ENCODE measurements around the gene JAZF1.
"Not testable (repeated sequence)": the region's sequence is repeated elsewhere in the genome, so short reads cannot be mapped to it uniquely, and the experiment has no call there.

The JAZF1 gene

DNA sequence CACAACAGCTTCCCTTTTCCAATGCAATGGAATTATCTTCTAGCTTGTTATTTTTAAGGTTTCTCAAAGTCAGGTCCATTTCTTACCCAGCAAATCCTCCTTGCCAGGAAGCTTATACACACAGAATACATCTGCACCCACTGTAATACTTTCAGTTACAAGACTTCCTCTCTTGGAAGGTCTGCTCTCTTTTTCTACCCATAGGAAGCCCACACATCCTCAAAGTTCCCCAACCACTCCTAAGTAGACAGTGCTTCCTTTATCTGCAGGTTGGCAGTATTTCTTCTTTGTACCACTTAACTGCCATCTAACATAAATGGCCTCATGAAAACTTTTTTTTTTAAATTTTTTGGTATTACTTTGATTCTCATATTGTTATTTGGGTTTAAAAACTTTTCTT, 285.0 kb downstream of the JAZF1 start:
- no peak for DNase-seq

DNA sequence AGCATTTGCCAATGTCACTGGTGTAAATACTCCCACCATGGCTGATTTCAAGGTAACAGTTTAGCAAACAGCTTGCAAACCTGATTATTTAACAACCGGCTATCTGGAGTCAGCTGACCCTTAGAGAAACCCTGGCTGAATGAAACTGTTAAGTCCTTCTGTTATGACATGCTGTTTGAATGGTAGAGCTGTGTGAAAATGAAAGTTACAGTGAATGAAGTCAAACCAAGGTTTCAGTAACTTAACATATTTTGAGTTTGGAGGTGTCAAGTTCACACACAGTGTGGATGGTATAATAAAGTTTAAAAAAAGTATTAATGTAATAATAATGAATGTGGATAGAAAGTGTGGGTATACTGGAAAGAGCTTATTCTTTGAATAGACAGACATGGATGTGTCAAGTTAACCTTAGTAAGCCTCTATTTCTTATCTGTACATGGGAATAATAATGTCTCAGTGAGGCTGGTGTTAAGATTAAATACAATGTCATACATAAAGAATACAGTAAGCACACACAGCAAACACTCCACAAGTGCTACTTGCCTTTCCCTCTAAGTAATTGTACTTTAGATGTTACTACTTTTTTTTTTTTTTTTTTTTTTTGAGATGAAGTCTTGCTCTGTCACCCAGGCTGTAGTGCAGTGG, 290.3 kb downstream of the JAZF1 start:
- no peak for DNase-seq

DNA sequence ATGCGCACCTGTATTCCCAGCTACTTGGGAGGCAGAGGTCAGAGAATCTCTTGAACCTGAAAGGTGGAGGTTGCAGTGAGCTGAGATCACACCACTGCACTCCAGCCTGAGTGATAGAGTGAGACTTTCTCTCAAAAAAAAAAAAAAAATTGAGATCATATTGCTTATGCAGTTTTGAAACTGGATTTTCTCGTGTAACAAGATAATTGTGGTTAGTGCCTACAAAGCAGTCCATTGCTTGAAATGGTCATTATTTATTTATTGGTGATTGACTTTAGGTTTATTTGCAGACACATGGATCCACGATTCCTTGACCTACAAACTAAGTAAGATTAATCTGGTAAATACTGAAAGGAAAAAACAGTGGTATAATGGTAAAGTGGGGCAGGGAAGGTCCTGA, 290.8 kb downstream of the JAZF1 start:
- DNase-seq: no peak

DNA sequence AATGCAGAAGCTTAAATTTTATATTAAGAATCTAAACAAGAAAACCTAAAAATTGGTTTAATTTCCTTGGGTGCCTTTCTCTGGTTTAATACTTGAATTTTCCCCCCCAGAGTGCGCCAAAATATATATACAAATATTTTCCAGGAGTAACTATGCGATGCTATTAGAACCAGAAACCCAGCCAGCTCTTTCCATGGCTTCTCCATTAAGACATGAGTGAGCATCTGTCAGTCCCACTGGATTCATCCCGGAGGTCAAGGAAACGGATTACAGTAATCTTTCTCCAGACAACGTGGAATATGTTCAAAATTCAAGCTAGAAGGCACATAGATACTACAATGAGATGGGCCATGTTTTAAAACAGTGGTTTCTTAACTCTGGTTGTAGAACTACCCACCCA, 291.9 kb downstream of the JAZF1 start:
- DNase-seq: no peak

DNA sequence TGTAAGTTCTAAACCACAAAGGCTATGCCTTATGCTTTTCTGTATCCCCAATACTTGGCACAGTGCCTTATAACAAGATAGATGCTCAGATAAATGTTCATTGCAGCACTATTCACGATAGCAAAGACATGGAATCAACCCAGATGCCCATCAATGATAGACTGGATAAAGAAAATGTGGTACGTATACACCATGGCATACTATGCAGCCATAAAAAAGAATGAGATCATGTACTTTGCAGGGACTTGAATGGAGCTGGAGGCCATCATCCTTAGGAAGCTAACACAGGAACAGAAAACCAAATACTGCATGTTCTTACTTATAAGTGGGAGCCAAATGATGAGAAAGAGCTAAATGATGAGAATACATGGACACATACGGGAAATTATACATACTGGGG, 293.9 kb downstream of the JAZF1 start:
- DNase-seq: not testable (repeated sequence)

DNA sequence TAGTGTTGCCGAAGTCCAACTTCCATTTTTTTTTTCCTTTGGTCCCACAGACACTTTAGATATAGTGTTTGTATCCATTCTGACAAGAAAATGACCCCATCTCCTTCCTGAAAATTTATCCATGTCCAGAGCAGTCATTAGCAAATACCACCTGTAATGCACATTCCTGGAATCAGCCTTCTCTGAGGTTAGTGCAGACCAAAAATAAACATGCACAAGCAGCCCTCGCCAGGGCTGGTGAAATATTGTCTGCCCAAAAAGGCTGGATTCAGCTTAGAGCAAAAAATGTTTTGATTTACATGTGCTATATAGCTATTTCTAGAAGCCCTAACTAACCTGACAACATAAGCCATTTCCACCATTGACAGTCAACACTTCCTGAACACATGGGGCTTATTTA, 294.9 kb downstream of the JAZF1 start:
- DNase-seq: no peak

DNA sequence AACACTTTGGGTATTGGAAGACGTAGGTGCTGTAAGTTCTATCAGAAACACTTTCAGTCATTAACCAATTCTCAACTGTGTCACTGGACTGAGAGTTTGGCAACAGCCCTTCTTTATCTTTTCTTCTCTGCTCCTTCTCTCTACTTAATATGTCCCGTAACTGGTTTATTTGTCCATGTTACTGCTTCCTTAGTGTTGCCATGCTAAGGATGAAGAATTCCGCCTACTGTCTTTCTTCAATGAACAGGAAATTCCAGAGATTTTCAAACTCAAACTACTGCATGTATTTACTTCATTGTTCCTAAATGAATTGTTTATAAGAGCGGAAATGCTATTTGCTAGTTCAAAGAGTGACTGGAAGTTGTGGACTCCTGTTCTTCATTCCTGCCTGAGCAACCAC, 296.9 kb downstream of the JAZF1 start:
- DNase-seq: no peak

DNA sequence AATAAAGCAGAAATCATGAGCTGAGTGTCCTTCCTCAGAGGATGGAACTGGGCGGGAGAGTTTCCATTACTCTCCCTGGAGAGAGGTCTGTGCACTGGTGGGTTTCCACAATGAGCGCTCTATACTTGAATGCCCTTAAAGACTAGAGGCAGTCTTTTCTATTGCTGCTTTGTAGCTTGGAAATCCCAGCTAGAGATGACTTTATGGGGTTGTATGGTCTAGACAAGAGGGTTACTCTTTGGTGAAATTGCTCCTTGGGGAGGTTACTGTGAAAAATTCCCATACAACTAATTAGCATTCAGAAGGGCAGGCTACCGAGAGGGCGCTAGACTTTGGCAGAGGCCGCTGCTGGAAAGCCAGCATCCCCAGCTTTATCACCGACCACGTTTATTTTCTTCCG, 303.8 kb downstream of the JAZF1 start:
- no peak for DNase-seq

DNA sequence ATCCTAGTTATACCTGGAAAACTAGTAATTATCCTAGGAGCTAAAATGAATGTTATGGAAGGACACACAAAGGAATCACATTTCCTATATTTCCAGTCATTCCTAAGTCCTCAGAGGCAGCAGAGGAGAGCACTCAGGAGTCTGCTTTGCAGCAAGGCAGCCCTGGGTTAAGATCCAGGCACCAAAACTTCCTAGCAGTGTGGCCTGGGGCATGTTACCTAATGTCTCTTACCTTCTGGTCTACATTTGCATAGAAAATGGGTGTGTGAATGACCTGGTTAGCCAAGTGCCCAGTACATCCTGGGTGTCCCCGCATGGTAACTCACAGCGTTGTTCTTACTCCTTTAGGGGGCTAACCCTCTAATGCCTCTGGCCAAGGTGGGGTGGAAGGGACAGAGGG, 304.8 kb downstream of the JAZF1 start:
- no peak for DNase-seq

DNA sequence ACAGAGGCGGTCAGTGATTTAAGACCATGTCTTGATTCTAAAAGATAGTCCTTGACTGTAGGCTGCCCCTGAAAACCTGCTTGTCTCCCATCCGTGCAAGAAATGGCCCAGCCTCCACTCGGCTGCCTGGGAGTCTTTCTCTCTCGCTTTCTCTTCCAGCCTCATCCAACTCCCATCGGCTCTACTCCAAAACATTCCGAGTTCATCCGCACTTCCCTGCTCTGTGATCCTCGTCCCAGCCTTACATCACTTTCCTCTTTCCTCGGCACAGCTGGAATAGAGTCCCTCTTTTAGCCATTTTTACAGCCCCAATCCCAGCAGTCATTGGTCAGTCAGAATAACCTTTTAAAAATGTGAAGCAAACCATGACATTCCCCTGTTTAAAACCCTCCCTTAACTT, 305.5 kb downstream of the JAZF1 start:
- DNase-seq: no peak

DNA sequence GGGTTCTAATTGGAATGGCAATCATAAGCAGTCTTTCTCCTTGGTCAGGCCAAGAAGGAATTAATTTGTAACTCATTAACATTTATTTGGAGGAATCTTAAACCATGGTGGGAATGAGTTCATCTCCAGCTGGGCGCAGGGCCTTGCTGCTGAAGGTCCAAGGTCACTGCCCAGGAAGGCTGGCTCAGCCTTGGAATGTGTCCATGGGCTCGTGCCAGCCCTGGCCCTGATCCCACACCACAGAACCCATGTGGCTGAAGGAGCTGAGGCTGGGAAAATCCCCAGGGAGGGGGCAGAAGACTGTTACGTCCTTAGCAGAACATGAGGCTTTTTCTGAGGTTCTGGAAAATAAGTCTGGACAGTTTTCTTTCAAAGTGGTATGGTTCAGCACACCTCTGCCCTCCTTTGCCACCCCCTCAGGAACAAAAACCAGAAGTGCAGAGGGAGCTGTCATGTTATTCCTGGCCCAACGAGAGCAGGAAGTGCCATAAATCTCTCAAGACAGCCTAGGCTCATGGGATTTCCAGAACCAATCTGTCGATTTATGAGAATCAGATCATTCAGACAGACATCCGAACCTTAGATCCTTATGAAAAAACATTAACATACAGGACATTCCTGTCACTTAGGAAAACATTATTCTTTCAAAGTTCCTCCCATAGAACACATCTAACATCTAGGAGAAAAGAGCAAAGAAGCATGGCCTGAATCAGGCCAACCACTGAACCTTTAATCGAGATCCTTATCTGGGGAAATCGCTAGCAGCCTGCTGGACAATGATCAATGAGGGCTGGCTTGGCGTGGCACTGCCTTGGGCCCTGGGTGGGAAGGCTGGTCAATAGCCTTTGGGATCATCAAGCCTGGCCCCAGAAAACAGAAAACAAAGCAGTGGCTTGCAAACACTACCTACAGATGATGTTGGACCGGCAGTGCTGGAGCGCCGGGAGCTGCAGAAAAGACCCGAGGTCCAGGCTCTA, 306.3 kb downstream of the JAZF1 start:
- peak; percentile 97 for DNase-seq

DNA sequence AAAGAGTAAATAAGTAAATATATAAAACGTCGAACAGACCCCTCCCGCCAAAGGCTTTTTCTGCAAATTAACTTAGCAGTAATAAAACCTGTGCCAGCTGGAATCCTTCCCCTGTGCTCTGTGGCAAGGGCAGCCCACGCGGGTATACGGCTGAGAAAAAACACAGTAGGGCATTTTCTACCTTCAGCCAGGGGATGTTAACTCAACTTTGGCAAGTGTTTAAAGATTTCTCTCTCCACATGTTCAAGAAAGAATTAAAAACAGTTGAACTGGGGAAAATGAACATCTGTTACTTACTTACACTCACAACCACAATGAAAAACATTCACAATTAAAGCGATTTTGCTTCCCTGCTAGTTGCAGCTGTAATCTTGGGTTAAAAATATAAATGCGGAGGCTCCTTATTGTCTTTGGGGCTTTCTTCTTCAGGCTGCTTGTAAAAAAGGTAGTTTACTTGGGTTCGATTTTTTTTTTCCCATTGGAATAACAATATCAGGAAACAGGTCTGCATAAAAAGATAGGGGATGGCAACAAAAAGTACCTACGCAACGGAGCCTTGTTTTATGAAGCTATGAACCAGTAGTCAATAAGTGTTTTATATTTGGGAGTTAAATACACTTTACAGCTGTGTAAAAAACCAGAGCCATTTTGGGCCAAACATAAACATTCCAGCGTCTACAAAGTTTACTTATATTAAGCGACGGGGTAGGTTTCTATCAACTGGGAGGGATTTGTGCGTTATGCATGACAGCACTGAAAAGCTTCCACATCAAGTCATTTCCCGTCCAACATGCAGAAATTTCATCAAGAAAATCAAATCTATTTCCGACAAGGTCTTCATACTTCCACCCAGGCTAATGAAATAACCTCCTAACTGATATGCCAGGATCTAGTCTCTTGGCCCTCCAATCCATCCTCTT, 308.0 kb downstream of the JAZF1 start:
- DNase-seq: peak; percentile 12

DNA sequence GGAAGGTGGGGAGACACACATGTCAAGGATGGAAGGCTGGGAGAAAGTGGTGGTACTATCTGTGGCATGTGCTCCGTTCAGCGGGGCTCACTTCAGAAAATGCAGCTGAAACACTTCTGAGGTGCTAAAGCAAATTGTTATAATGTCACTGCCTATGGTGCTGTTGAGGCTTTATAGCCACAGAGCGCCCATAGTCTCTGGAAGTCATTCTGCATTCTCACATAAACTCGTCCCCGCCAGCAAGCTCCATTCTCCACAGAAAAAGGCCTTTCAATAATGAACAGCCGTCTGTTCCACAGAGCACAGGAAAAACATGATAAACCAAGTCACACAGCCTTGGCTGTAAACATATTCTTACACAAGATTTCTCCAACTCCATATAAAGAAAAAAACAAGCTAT, 308.7 kb downstream of the JAZF1 start:
- DNase-seq: no peak

DNA sequence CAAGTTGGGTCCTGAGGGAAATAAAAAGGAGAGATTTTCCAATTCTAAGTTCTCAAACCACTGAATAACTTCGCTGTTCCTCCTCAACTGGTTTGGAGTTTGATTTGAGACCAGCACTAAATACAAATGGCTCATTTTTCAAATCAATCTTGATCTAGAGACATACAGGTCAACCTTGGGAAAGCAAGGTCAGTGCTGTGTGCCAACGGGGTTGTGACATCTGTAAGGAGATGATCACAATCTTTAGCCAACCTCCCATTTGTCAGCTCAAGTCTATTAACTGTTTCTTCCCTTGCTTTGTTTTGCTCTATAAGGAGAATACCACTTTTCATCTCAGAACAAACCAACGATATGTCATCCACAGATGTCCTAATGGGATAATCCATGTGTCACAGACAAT, 309.5 kb downstream of the JAZF1 start:
- no peak for DNase-seq

DNA sequence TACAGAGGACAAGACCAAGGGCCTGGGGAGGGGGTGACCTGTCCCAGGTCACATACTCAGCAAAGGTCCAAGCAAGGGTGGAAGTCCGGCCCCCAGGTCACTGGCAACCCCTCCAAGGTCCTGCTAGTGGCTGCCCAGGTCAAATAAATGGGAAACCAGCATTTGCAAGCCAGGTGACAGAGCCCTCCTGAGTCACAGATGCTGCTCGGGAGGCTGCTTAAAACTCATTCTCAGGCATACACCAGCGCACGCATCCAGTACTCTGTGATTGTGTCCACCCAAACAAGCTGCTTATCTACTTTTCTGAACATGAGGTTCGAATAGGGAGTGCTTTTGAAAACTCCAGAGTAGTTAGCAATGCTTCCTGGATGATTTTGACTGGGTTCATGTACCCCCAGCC, 310.0 kb downstream of the JAZF1 start:
- no peak for DNase-seq

DNA sequence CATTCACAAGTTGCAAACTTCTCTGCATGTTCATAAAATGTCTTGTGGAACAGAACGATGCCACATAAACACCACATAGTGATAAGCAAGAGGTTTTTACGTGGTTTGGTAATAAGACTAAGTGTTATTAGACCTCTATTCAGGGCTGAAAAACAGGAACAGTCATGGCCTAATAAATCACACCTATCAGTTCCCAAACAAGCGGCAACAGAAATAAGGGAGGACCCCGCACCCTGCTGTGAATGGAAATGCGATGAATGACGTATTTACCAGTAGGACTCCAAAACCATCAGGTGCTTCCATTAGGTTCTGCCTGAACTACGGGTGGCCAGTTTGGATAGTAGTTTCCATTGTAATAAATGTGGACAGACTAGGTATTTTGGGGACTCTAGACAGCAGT, 311.5 kb downstream of the JAZF1 start:
- DNase-seq: no peak

DNA sequence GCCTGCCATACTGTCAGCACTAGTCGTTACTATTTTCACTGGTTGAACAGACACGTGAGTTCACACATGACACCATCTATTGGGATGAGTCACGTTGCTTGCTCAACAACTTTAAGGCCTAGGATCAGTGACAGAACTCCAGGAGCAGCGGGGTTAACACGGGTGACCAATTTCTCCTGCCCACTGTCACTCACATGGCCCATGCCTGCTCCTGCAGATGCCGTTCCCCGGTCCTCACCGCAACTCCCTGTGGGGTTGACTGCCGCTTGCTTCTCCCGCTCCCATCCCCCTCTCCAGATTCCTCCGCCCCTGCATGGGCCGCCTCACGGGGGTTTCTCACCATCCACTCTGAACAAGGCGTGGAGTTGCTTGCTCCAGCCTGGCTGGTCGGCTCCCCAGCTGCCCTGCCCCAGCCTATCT, 312.5 kb downstream of the JAZF1 start:
- no peak for DNase-seq

DNA sequence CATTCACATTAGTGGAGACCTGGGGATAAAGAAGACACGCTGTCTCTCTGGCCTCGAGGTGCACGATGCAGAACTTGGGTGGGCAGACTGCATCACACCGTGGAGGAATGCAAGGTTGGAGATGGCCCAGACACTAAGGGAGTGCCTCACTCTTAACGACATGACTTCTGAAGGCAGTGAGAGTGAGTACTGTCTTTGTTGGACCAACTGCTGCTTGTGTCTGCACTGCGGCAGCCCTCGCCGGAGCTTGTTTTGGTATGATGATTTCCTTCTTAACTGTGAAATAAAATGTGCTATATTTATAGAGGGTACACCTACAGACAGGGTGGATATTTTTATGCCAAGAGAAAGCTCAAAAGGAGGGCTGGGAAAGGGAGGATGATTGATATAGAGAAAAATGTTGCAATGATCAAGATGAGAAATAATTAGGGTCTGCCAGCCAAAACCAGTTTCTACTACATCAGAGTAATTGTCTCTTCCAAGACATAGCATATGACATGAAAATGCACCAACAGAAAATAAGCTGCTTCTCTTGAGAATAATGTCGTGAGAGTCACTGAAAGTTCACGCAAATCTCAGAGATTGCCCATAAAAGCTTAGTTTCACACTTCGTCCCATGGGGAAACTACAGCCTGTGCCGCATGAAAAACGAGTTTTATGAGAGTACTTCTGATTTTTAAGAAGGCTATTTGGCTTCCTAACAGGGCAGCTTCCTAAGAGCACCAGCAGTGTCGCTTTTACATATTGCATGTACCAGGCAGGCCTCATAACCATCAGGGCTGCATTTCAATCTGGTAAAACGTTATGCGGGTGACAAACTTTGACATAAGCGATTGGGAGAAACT, 313.5 kb downstream of the JAZF1 start:
- no peak for DNase-seq

DNA sequence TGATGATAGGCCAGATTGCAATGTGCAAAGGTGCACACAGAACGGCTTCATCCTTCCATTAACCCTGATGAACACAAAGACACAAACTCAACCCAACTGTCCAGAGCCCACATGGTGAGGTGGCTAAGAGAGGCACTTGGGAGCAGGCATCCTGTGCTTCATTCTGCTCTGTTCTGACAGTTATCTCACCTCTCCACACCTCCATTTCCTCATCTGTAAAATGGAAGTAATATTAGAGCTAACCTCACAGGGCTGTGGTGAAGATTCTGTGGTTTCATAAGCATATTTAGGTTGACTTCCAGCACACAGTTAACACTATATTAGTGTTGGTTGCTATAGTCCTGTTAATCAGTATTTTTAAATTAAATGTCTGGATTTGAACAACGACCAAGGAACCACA, 314.3 kb downstream of the JAZF1 start:
- DNase-seq: no peak

DNA sequence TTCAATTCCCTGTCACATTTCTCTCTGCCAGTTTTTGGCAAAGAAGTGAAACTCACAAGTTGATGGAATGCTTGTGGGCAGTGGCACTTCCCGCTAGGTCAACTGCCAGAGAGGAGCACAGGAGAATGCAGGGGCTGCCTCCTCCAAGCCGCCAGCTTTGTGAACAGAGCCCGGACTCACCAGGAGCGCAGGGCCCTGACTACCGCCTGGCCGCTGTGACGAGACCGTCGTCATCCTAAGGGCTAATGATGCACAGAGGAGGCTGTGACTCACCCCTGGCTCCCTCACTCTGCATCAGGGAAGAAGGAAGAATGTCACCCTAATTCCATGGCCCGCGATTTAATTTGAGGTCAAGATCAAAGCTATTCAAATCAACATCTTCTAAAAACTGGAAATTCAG, 316.7 kb downstream of the JAZF1 start:
- peak; percentile 75 for DNase-seq

DNA sequence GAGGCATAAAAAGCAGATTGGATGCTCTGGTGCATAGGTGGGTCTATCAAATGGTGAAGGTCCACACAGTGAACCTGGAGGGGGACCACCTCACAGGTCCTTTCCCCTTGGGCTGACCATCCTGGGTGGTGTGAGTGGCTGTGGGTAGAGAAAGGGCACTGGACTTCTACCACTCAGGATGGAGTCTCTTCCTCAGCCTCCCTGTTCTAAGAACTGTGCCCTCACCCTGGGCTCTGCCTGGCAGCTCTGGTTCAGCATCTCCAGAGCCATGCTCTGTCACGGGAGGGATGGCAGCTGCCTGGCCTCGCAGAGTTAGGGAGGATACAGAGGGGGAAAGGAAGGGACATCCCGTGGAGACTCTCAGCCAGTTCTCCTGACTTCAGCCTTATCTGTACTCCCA, 318.8 kb downstream of the JAZF1 start:
- DNase-seq: no peak

DNA sequence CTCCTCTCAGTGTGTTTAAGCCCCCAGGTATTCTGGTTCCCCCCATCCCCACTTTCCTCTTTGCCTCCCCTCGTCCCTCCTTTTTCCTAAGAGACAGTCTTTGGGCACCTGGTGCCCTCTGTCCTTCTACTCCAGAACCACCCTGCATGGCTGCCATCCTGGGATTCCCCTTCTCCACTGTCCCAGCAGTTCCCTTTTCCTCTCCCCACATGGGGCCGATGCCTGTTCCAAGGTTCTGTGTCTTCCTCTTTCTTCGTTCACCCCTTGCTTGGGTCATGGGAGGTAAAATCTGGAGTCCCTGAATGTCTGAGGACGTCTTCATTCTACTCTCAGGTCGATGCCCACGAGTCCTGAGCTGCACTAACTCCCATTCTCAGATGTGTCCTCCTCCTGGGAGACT, 319.8 kb downstream of the JAZF1 start:
- DNase-seq: no peak

All from kidney glomerular epithelial cell (primary cell).